Muscle of leg (tissue), 11 donors: ENCODE results near the gene AP1G2. TPM values are rescaled to one million over a fixed set of nuclear protein-coding genes. Genes with fewer than 3 reads are reported as not detected.
A peak's percentile ranks its signal among the peaks of the same experiment; 100 is the strongest.
"Not testable (repeated sequence)": the region's sequence is repeated elsewhere in the genome, so short reads cannot be mapped to it uniquely, and the experiment has no call there.

ENCODE experiments used
- DNase-seq: peaks from one replicate; pipeline ENCODE4 v3.0.0; 2013
- H3K27ac ChIP-seq: one replicate; pipeline ENCODE4 v1.5.1; 2013; ENCODE audit warnings: mild to moderate bottlenecking, low read length, control low read depth
- H3K27me3 ChIP-seq: one replicate; pipeline ENCODE4 v1.6.1; 2013; ENCODE audit warnings: low read length; ENCODE audit not compliant: control insufficient read depth, insufficient read depth
- H3K36me3 ChIP-seq: one replicate; pipeline ENCODE4 v1.6.1; 2013; ENCODE audit warnings: low read length; ENCODE audit not compliant: control insufficient read depth, insufficient read depth
- H3K4me1 ChIP-seq: one replicate; pipeline ENCODE4 v1.6.1; 2013; ENCODE audit warnings: low read length; ENCODE audit not compliant: control insufficient read depth, insufficient read depth
- H3K4me3 ChIP-seq: one replicate; pipeline ENCODE4 v1.5.1; 2013; ENCODE audit warnings: low read length, control low read depth
- H3K9me3 ChIP-seq: replicated peaks from 2 replicates; pipeline ENCODE4 v1.6.1; 2013; ENCODE audit warnings: low read depth, low read length; ENCODE audit not compliant: control insufficient read depth
- WGBS: methylation state at CpG from one replicate; pipeline ENCODE4 v1.1.5; 2013; ENCODE audit warnings: missing lambda C conversion rate; ENCODE audit not compliant: insufficient coverage; 5-methylcytosine and 5-hydroxymethylcytosine counted together
- polyA plus RNA-seq, 8 donors: library from polyadenylated mRNA; unstranded; fragments of 120-200 nt; gene quantifications; one replicate each; pipeline versions ENCODE4 v1.2.1 to v1.2.3, GENCODE V29; 2013; ENCODE audit warnings: inconsistent platforms in 1 of 8, low replicate concordance in 1 of 8; ENCODE audit not compliant: insufficient read length in 8 of 8, insufficient read depth in 1 of 8
- total RNA-seq: library from RNA; stranded (reverse); fragments of 120-200 nt; gene quantifications from one replicate; pipeline ENCODE4 v1.2.4, GENCODE V29; 2013

The AP1G2 gene
- total and polyA plus RNA-seq, 9 donors: 9.5 to 30.0 (median 17.1) TPM

DNA sequence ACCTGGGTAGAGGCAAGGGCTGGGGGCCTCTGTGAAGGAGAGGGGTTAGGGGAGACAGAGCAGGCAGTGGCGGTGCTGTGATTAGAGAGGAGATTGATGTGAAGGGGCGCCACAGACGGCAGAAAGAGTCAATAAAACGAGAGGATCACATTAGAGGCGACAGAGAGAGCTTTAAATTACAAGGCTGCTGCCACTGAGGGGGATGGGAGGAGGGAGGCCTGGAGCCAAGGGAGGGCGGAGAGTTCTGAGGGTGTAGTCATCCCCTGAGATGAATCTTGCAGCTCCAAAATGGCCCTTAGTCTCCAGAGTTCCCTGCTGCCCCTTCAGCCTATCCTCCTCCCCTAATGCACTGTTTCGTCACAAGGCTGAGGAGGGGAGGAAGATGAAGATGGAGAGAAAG, 28.8 kb downstream of the AP1G2 start:
- H3K4me1 ChIP-seq: peaks cover 6% of the 10 kb centered on the region
- DNase-seq: peak; percentile 33
- H3K27me3 ChIP-seq: no peaks in the 10 kb centered on the region
- H3K27ac ChIP-seq: no peak overlapping the region
- no peaks in the 10 kb centered on the region for H3K36me3 ChIP-seq
- no peaks in the 10 kb centered on the region for H3K9me3 ChIP-seq
- no peak overlapping the region for H3K4me3 ChIP-seq
- WGBS: 20% methylated on average over 5 of the region's 7 CpGs

DNA sequence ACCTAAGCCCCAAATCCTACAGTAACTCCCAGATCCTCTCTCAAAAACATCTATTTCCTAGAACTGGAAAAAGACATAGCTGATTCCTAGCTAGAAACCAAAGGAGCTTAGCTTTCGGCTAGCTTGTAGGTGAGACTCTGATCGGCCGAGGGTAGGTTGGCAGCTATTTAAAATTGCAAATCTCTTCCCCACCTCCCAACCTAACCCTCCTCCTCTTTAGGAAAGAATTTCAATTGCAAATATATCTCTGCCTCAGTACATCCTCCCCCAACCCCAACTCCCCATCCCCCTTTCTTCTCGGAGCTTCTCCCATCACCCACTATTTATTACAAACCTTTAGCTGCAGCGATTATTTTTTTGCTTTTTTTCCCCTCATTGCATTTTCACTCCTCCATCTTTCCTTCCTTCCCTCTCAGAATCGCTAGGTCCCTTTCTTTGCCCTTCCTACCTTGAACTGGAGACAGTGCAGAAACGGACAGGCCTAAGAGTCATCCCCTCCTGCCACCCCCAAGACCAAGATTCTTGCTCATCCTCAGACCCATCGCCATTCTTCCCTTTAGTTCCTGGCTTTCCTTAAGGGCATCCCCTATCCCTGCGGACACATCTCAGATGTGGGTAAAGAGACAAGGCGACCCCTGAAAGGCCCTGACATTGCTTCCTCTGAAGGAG, 29.4 kb downstream of the AP1G2 start:
- no peaks in the 10 kb centered on the region for H3K27me3 ChIP-seq
- WGBS: 29% methylated on average over 7 of the region's 10 CpGs
- H3K27ac ChIP-seq: no peak overlapping the region
- H3K36me3 ChIP-seq: no peaks in the 10 kb centered on the region
- no peaks in the 10 kb centered on the region for H3K9me3 ChIP-seq
- H3K4me1 ChIP-seq: peaks cover 6% of the 10 kb centered on the region
- DNase-seq: no peak
- no peak overlapping the region for H3K4me3 ChIP-seq

DNA sequence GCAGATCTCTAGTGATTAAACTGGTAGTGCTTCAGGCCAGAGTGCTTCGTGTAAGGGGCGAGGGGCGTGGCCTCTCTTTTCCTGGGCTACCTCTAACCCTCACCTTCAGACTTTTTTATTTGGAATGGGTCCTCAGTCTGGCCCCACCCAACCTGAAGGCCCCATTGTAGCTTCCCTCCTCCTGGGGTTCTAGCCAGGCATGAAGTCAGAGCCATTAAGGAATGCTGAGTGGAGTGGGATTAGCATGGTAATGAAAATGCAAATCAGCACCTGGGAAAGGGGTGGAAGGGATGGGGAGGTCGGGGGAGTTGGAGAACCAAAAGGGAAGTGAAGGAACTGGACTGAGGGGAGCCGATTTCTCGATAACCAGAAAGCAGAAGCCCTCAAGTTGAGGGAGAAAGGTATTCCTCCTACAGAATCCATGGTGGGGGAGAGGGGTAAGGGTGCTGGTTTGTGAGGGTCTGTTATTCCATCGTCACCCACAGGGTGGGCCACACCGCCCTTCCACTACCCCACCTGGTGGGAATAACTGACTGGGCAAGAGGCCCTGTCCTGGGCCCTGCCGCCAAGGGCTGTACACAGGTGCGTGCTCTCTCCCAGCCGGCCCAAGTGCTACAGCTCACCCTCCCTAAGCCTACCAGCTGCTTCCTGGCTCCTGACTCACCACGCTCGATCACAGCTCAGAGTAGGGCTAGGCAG, 30.1 kb downstream of the AP1G2 start:
- Histone ChIP-seq H3K9me3 (no peaks in the 10 kb centered on the region), H3K4me1 (peaks cover 6% of the 10 kb centered on the region), H3K27ac (no peak overlapping the region), H3K4me3 (no peak overlapping the region), H3K27me3 (no peaks in the 10 kb centered on the region), H3K36me3 (no peaks in the 10 kb centered on the region)
- 12% methylated on average over 8 of the region's 13 CpGs for WGBS
- no peak for DNase-seq

DNA sequence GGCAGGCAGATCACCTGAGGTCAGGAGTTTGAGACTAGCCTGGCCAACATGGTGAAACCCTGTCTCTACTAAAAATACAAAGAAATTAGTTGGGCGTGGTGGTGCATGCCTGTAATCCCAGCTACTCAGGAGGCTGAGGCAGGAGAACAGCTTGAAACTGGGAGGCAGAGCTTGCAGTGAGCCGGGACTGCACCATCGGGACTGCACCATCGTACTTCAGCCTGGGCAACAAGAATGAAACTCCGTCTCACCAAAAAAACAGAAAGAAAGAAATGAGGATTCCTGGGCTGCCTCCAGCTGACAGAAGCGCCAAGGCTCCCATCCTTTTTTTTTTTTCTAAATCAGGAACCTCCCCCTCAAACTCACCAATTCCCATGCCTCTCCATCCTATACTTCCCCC, 30.7 kb downstream of the AP1G2 start:
- H3K9me3 ChIP-seq, H3K27ac ChIP-seq, H3K4me3 ChIP-seq, DNase-seq, H3K4me1 ChIP-seq, H3K27me3 ChIP-seq, H3K36me3 ChIP-seq: not testable (repeated sequence)
- 43% methylated on average over 6 of the region's 6 CpGs for WGBS

DNA sequence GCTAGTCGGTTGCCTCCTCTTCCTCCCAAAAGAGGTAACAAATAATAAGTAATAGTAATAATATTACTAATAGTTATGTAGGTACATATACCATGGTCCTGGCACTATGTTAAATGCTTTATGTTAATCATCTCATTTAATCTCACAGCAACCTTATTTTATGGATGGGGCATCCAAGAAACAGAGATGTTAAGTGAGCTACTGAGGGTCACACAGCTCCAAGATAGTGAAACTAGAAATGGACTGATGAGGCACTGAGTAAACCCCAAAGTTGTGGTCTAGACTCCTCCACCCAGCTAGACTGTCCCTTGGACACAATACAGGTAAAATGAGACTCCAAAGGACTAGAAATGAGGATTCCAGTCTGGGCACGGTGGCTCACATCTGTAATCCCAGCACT, 31.1 kb downstream of the AP1G2 start:
- Histone ChIP-seq H3K9me3 (no peaks in the 10 kb centered on the region), H3K4me3 (no peak overlapping the region), H3K4me1 (peaks cover 6% of the 10 kb centered on the region), H3K27me3 (no peaks in the 10 kb centered on the region), H3K27ac (no peak overlapping the region), H3K36me3 (no peaks in the 10 kb centered on the region)
- DNase-seq: no peak
- WGBS: 100% methylated on average over 1 of the region's 2 CpGs

DNA sequence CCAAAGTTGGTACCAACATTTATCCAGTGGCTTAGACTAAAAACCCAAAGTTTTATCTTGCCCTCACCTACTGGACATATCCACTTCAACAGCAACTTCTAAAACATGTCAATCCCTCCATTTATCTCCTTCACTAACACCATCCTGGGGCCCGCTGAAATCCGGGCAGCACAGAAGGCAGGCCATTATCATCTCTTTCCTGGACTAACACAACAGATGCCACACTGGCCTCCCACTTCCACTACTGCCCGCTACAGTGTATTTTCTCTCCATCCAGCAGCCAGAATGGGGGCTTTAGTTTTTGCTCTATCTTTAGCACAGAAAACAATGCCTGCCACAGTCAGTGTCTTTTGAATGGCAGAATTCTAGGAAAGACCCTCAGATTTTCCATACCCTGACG, 31.6 kb downstream of the AP1G2 start:
- H3K27ac ChIP-seq: no peak overlapping the region
- 82% methylated on average over 4 of the region's 4 CpGs for WGBS

DNA sequence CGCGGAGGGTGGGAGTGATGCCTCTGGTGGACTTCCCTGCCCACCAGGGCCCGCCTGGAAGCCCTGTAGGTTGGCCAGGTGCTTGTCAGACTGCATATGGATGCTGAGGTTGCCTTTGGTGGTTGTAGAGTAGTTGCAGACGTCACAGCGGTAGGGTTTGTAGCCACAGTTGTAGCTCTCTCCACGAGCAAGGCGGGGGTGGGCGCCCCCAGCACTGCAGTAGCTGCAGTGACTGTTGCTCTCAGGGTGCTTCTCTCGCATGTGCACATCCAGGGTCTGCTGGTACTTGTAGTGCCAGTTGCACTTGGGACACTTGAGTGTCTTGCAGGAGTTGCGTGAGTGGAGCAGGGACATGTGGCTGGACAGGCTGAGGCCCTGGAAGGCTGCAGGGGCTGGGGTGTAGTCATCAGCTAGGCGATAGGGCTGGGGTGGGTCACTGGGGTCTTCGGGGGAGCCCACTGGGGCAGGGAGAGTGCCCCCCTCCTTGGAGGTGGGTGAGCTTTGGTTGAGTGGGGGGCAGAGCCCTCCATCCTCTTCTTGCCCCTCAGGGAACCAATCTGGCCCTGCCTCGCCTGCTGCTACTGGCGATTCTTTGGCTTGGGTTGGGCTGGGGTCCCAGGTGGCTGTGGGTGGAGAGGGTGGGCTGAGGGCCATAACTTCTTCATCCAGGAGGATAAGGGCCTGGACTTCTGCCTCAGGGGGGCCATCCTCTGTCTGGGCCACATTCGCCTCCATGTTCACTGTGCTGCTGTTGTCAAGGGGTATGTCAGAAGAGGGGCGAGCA, 33.7 kb downstream of the AP1G2 start:
- DNase-seq: no peak
- H3K27me3 ChIP-seq: no peaks in the 10 kb centered on the region
- peaks cover 4% of the 10 kb centered on the region for H3K4me1 ChIP-seq
- no peaks in the 10 kb centered on the region for H3K9me3 ChIP-seq
- WGBS: 92% methylated on average over 13 of the region's 16 CpGs
- H3K36me3 ChIP-seq: no peaks in the 10 kb centered on the region
- H3K27ac ChIP-seq: no peak overlapping the region
- no peak overlapping the region for H3K4me3 ChIP-seq

More for the DNA sequence above, 31.6 kb downstream of the AP1G2 start:
- Histone ChIP-seq H3K36me3 (no peaks in the 10 kb centered on the region), H3K4me3 (no peak overlapping the region), H3K9me3 (no peaks in the 10 kb centered on the region), H3K27me3 (no peaks in the 10 kb centered on the region), H3K4me1 (peaks cover 6% of the 10 kb centered on the region)
- no peak for DNase-seq

DNA sequence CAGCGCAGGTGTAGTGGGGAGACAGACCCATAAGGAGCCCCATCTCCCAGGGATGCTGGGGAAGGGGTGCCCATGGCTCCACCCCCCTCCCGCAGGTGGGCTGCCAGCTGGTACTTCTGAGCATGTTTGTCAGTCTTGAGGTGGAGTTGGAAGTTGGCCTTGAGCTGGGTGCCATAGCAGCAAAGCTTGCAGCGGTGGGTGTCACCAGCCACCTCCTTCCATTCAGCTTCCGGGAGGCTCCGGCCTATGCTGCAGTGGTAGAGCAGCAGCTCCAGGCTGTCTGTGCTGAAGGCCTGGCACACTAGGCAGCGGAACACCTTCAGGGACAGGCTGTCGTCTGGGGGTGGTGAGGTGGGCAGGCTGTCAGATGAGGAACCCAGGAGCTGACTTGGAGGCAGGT, 34.9 kb downstream of the AP1G2 start:
- Histone ChIP-seq H3K27ac (no peak overlapping the region), H3K4me1 (no peaks in the 10 kb centered on the region), H3K27me3 (no peaks in the 10 kb centered on the region), H3K4me3 (no peak overlapping the region), H3K9me3 (no peaks in the 10 kb centered on the region), H3K36me3 (no peaks in the 10 kb centered on the region)
- WGBS: 92% methylated on average over 4 of the region's 7 CpGs
- no peak for DNase-seq

DNA sequence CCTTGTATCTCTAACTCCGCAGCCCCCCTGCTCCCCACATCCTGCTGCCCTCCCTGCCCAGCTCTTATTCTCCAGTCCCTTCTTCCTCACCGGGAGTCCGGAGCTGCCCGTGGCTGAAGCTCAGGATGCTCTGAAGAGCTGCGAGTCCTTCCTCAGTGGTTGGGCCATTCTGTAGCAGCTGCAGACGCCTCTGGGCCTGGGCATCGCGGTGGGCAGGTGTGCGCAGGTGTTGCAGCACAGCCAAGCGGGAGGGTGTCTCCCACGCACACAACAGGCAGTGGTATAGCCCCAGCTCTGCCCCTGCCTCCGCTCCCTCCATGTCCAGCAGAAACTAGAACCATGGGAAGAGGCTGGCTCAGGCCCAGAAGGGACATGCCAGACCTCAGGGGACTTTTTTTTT, 36.2 kb downstream of the AP1G2 start:
- H3K36me3 ChIP-seq: peaks cover 6% of the 10 kb centered on the region
- DNase-seq: no peak
- 94% methylated on average over 12 of the region's 12 CpGs for WGBS

DNA sequence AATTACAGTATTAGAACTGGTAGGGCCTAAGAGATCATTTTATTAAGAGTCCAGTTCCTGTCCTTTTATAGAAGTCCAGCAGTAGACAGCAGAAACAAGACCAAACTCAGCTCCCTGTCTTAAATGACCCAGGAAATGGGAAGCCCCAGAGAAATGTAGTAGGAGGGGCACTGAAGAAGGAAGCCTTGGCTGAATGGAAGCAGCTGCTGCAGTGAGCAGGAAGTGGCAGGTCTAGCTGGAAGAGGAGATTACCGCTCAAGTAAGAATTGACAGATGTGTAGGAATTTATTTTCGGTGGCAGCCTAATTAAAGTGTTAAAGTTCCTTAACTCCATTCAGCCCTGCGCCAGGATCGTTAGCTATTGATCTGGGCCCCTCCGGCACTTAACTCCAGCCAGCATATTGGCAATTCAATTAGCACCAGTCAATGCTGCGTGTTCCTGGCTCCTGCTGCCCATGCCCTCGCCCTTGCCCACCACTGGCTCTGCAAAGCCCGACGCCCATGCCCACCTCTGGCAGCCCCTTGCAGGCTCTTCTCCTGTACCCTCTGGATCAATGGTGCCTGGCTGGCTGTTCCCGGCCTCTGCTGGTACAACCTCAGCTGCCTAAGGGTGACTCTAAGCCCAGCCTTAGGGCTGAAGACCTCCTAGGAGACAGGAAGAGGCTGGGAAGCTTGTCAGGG, 37.1 kb downstream of the AP1G2 start:
- H3K4me3 ChIP-seq: no peak overlapping the region
- H3K36me3 ChIP-seq: peaks cover 6% of the 10 kb centered on the region
- H3K9me3 ChIP-seq: no peaks in the 10 kb centered on the region
- 72% methylated on average over 8 of the region's 10 CpGs for WGBS
- peak; percentile 44 for DNase-seq
- no peaks in the 10 kb centered on the region for H3K27me3 ChIP-seq
- no peak overlapping the region for H3K27ac ChIP-seq
- no peaks in the 10 kb centered on the region for H3K4me1 ChIP-seq

More for the DNA sequence above, 36.2 kb downstream of the AP1G2 start:
- Histone ChIP-seq H3K4me3 (no peak overlapping the region), H3K27ac (no peak overlapping the region), H3K27me3 (no peaks in the 10 kb centered on the region), H3K4me1 (no peaks in the 10 kb centered on the region), H3K9me3 (no peaks in the 10 kb centered on the region)
